Fibroblast of lung (primary cell): ENCODE data around the gene STRA8. TPM values are rescaled to one million over a fixed set of nuclear protein-coding genes. Genes with fewer than 3 reads are reported as not detected.
A peak's percentile ranks its signal among the peaks of the same experiment; 100 is the strongest.

Experiments
- DNase-seq, 2 donors: peaks; one replicate each; pipeline versions ENCODE4 v3.0.0 to v3.0.0-alpha.2; 2010; ENCODE audit warnings: low read depth in 2 of 2
- H2AFZ ChIP-seq: 2 replicates; pipeline ENCODE4 v1.5.1; 2012; ENCODE audit warnings: low read length, control low read depth, inconsistent platforms
- H3K27ac ChIP-seq: 2 replicates; pipeline ENCODE4 v1.5.1; 2011; ENCODE audit warnings: low read length, control low read depth; ENCODE audit not compliant: insufficient read depth
- H3K27me3 ChIP-seq: 2 replicates; pipeline ENCODE4 v1.5.1; 2011; ENCODE audit warnings: mild to moderate bottlenecking, low read length; ENCODE audit not compliant: control insufficient read depth, insufficient read depth
- H3K36me3 ChIP-seq: 2 replicates; pipeline ENCODE4 v1.5.1; 2011; ENCODE audit warnings: low read length; ENCODE audit not compliant: control insufficient read depth, insufficient read depth
- H3K4me1 ChIP-seq: 2 replicates; pipeline ENCODE4 v1.5.1; 2011; ENCODE audit warnings: low read length; ENCODE audit not compliant: control insufficient read depth, insufficient read depth; ENCODE audit errors: extremely low read depth
- H3K4me2 ChIP-seq: 2 replicates; pipeline ENCODE4 v1.5.1; 2011; ENCODE audit warnings: low read length, control low read depth; ENCODE audit not compliant: insufficient read depth; ENCODE audit errors: extremely low read depth
- H3K4me3 ChIP-seq, 4 experiments: fragments of 200-600 bp in 1 of 4; sonication (generic) in 1 of 4; replicated peaks in 1 of 4; 2 replicates each; pipeline ENCODE4 v1.5.1; 2011 to 2016; ENCODE audit warnings: low read length in 4 of 4, low read depth in 3 of 4, mild to moderate bottlenecking in 3 of 4, control low read depth in 2 of 4, inconsistent platforms in 1 of 4, mixed read lengths in 1 of 4; ENCODE audit not compliant: insufficient read depth in 1 of 4; ENCODE audit errors: control extremely low read depth in 1 of 4
- H3K79me2 ChIP-seq: 2 replicates; pipeline ENCODE4 v1.5.1; 2012; ENCODE audit warnings: mild to moderate bottlenecking, low read length, inconsistent platforms; ENCODE audit not compliant: control insufficient read depth, insufficient read depth
- H3K9ac ChIP-seq: 2 replicates; pipeline ENCODE4 v1.5.1; 2011; ENCODE audit warnings: mild to moderate bottlenecking, low read length, control low read depth; ENCODE audit not compliant: insufficient read depth
- H3K9me3 ChIP-seq: 2 replicates; pipeline ENCODE4 v1.5.1; 2012; ENCODE audit warnings: low read depth, low read length; ENCODE audit not compliant: control insufficient read depth, insufficient read depth
- H4K20me1 ChIP-seq: 2 replicates; pipeline ENCODE4 v1.5.1; 2011; ENCODE audit warnings: low read length; ENCODE audit not compliant: control insufficient read depth, insufficient read depth; ENCODE audit errors: extremely low read depth
- CTCF ChIP-seq, 2 donors: IDR thresholded peaks in 1 of 2; conservative IDR thresholded peaks in 1 of 2; 1 replicate in 1 of 2; 2 replicates in 1 of 2; pipeline ENCODE4 v1.5.1; 2011 to 2012; ENCODE audit warnings: low read length in 2 of 2, control low read depth in 1 of 2, inconsistent platforms in 1 of 2, low read depth in 1 of 2, mild to moderate bottlenecking in 1 of 2
- EZH2 ChIP-seq: IDR thresholded peaks from 2 replicates; pipeline ENCODE4 v1.5.1; 2012; ENCODE audit warnings: low read length, control low read depth, mild to moderate bottlenecking; ENCODE audit errors: missing control alignments
- polyA plus RNA-seq, 2 donors: library from polyadenylated mRNA; depleted of rRNA in 1 of 2; stranded (reverse) in 1 of 2; unstranded in 1 of 2; fragments of >200 nt; gene quantifications; 2 replicates each; pipeline ENCODE4 v1.2.1, GENCODE V29; 2011 to 2012; ENCODE audit warnings: missing spikeins in 1 of 2
- total RNA-seq: library from RNA; depleted of rRNA; stranded (reverse); fragments of >200 nt; gene quantifications from 2 replicates; pipeline ENCODE4 v1.2.1, GENCODE V29; 2014

STRA8 gene
- total and polyA plus RNA-seq, 2 donors (not counting 1 experiment from before 2014, with no cell fraction given): not detected

- Histone ChIP-seq H3K79me2 (no peaks in the 10 kb centered on the region), H2AFZ (no peak overlapping the region)
Measured at GRCh38 chr7:135277161-135277560, 43.5 kb downstream of the STRA8 start.

GRCh38 chr7:135281363-135281949 is 47.8 kb downstream of the STRA8 start:
- Histone ChIP-seq H3K9ac (no peak overlapping the region), H3K27ac (no peak overlapping the region), H3K4me3 (no peak overlapping the region), H2AFZ (peak overlapping the region; percentile 43), H3K4me2 (peak overlapping the region; percentile 38), H3K27me3 (no peaks in the 10 kb centered on the region), H3K36me3 (no peaks in the 10 kb centered on the region), H4K20me1 (no peaks in the 10 kb centered on the region), H3K4me1 (no peaks in the 10 kb centered on the region), H3K79me2 (no peaks in the 10 kb centered on the region), H3K9me3 (no peaks in the 10 kb centered on the region)
- DNase-seq: peak; percentile 77 to 91
- peak; percentile 99 for TF ChIP-seq CTCF (conservative IDR thresholded peaks at IDR 0.05 in 1 of 2, IDR thresholded peaks at IDR 0.05 in 1 of 2; ENCODE audit: low read depth in 1 of 2, low read length in 2 of 2)
- TF ChIP-seq EZH2: no peak

More at GRCh38 chr7:135277161-135277560, 43.5 kb downstream of the STRA8 start:
- Histone ChIP-seq H3K27me3 (no peaks in the 10 kb centered on the region), H3K27ac (no peak overlapping the region), H4K20me1 (no peaks in the 10 kb centered on the region), H3K4me3 (no peak overlapping the region), H3K9ac (no peak overlapping the region), H3K36me3 (no peaks in the 10 kb centered on the region), H3K4me2 (no peak overlapping the region), H3K9me3 (no peaks in the 10 kb centered on the region), H3K4me1 (no peaks in the 10 kb centered on the region)
- TF ChIP-seq EZH2 (no peak), CTCF (conservative IDR thresholded peaks at IDR 0.05 in 1 of 2, IDR thresholded peaks at IDR 0.05 in 1 of 2; ENCODE audit: low read depth in 1 of 2, low read length in 2 of 2) (no peak)
- no peak for DNase-seq

DNA sequence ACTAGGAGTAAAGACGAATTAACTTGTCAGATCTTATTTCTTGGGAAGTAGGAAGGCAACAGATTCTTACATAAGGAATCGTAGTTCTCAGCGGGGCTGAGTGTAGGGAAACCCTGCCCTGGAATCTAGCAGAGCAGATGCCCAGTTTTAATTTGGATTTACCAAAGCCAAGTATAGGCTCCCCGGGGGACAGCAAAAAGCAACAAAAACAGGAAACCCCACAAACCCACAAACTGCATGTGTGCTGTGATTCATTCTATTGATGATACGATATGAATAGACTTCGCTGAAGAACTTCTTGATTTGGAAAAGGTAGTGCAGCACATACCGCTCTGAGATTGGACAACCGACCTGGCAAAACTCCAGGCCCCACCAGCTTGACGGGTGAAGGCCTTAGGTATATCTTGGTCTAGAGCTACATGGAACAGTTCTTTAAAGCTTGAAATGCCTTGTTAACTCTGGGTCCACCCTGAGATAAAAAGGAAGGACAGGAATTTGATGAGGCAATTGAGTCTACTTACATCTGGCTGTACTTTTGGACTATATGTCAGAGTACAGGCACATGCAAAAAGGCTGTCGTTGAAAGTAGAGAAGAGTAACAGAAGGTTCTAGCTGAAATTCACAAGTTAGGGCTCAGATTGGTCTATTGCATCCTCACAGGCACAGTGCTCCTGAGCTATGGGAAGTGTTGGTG is 49.1 kb downstream of the STRA8 start:
- TF ChIP-seq EZH2 (no peak), CTCF (conservative IDR thresholded peaks at IDR 0.05 in 1 of 2, IDR thresholded peaks at IDR 0.05 in 1 of 2; ENCODE audit: low read depth in 1 of 2, low read length in 2 of 2) (no peak)
- Histone ChIP-seq H3K27me3 (no peaks in the 10 kb centered on the region), H3K9ac (no peak overlapping the region), H3K27ac (no peak overlapping the region), H3K36me3 (no peaks in the 10 kb centered on the region), H4K20me1 (no peaks in the 10 kb centered on the region), H3K4me3 (no peak overlapping the region), H3K9me3 (no peaks in the 10 kb centered on the region), H2AFZ (no peak overlapping the region), H3K4me1 (no peaks in the 10 kb centered on the region), H3K79me2 (no peaks in the 10 kb centered on the region), H3K4me2 (no peak overlapping the region)
- peak in 1 of 2 donors; percentile 49 for DNase-seq
